H1 (cell line): ENCODE results near the gene PPP2R2C.

Experiments
- CTCF ChIP-seq, 3 experiments: IDR thresholded peaks; 1 replicate in 2 of 3; 2 replicates in 1 of 3; pipeline versions ENCODE4 v1.5.1 to v1.6.1; 2011; ENCODE audit warnings: low read length in 3 of 3, mild to moderate bottlenecking in 3 of 3, inconsistent platforms in 2 of 3, low read depth in 1 of 3, moderate library complexity in 1 of 3; ENCODE audit not compliant: insufficient read depth in 1 of 3; ENCODE audit errors: control extremely low read depth in 1 of 3
- JUN ChIP-seq: IDR thresholded peaks from 2 replicates; pipeline ENCODE4 v1.6.1; 2011; ENCODE audit warnings: low read depth, mild to moderate bottlenecking, improper control_type of control experiment, low read length
- TAF7 ChIP-seq: optimal IDR thresholded peaks from 2 replicates; pipeline ENCODE3; 2011; ENCODE audit warnings: low read depth, mild to moderate bottlenecking, inconsistent platforms, low read length, moderate library complexity, borderline replicate concordance

DNA sequence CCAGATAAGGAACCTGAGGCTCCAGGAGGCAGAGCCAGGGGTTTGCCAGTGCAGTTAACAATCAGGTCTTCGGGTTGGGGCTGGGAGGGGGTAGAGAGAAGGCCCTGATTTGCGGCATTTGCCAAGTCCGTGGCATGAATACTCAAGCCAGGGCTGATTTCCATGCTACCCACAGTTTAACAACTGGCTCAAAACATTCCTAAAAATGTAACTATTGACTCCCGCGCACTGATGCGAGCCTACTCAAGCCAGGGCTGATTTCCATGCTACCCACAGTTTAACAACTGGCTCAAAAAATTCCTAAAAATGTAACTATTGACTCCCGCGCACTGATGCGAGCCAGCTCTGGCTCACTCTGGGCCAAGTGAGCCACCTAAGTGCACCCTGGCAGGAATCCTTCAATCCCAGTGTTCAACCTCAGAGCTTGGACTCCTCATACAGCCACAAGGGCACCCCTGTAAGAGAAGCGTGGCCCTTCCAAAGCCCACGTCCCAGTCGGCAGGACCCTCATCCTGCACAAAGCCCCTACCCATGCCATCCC lies 75.6 kb downstream of the PPP2R2C start:
- TF ChIP-seq CTCF (IDR thresholded peaks at IDR 0.05; ENCODE audit: control extremely low read depth in 1 of 3, insufficient read depth in 1 of 3, low read depth in 1 of 3, low read length in 3 of 3): no peak
- no peak for TF ChIP-seq JUN
- no peak for TF ChIP-seq TAF7
